Fibroblast of lung (primary cell): ENCODE results near the gene MCF2L2.

ENCODE experiments used
- CTCF ChIP-seq, 2 donors: IDR thresholded peaks in 1 of 2; conservative IDR thresholded peaks in 1 of 2; 1 replicate in 1 of 2; 2 replicates in 1 of 2; pipeline ENCODE4 v1.5.1; 2011 to 2012; ENCODE audit warnings: low read length in 2 of 2, control low read depth in 1 of 2, inconsistent platforms in 1 of 2, low read depth in 1 of 2, mild to moderate bottlenecking in 1 of 2
- EZH2 ChIP-seq: IDR thresholded peaks from 2 replicates; pipeline ENCODE4 v1.5.1; 2012; ENCODE audit warnings: low read length, control low read depth, mild to moderate bottlenecking; ENCODE audit errors: missing control alignments

- TF ChIP-seq EZH2 (no peak), CTCF (conservative IDR thresholded peaks at IDR 0.05 in 1 of 2, IDR thresholded peaks at IDR 0.05 in 1 of 2; ENCODE audit: low read depth in 1 of 2, low read length in 2 of 2) (no peak)
These were observed 85.6 kb downstream of the MCF2L2 start for GRCh38 chr3:183342824-183343223.
